Measurements from ENCODE around the gene RNF169. TPM values are rescaled to one million over a fixed set of nuclear protein-coding genes. Genes with fewer than 3 reads are reported as not detected.

The RNF169 gene
- total RNA-seq: 23.5 and 27.6 TPM in 2 replicates

GRCh38 chr11:74748211-74749126, at the start of gene RNF169:
Gene RNF169, plus strand, starts transcription at chr11:74748849. Its CDS starts 32 bp downstream, at chr11:74748881.

GRCh38 chr11:74731301-74732094, 17.2 kb upstream of the RNF169 start, which contains the start of gene CHRDL2:
Gene CHRDL2, minus strand, starts transcription at chr11:74731426. Its CDS starts 538 bp downstream, at chr11:74730888.

Other genes with a start within 250 kb of the RNF169 start
- gene POLD3, start 156.3 kb upstream of the RNF169 start, total RNA-seq: 8.5 and 11.0 TPM in 2 replicates
- gene CHRDL2, start 17.4 kb upstream of the RNF169 start, total RNA-seq: not detected in 2 replicates
- 6.8 and 16.1 TPM in 2 replicates for gene XRRA1, start 200.2 kb downstream of the RNF169 start, total RNA-seq
- 32.2 and 39.0 TPM in 2 replicates for gene SPCS2, start 200.4 kb downstream of the RNF169 start, total RNA-seq
- gene NEU3, start 240.1 kb downstream of the RNF169 start, total RNA-seq: 5.1 and 6.5 TPM in 2 replicates

Data from endothelial cell of coronary artery (primary cell).